ENCODE results near the gene C1QB. TPM values are rescaled to one million over a fixed set of nuclear protein-coding genes. Genes with fewer than 3 reads are reported as not detected.

The C1QB gene
- total and polyA plus RNA-seq, 9 of the 15 experiments (the other 6 are each of a cell fraction or from before 2014, with no cell fraction given) = 0.55 TPM; not detected in 8

GRCh38 chr1:22665752-22666151 lies 12.7 kb downstream of the C1QB start:
- Histone ChIP-seq H3K27me3 (ENCODE audit: control insufficient read depth in 2 of 2, insufficient read depth in 2 of 2, low read length in 2 of 2) (peaks cover 3 to 52% of the 10 kb centered on the region in 2 experiments; a peak in 4 of 5 replicates), H3K9me1 (ENCODE audit: control insufficient read depth, insufficient read depth, low read length) (no peaks in the 10 kb centered on the region), H3K4me2 (ENCODE audit: insufficient read depth, low read length) (no peak overlapping the region), H4K20me1 (replicated peaks; ENCODE audit: control insufficient read depth, insufficient read depth, low read length) (no peaks in the 10 kb centered on the region; the same call in 1 of the 2 replicates), H3K4me3 (no peak overlapping the region), H3K36me3 (ENCODE audit: control insufficient read depth, insufficient read depth, low read length) (no peaks in the 10 kb centered on the region), H3K9ac (ENCODE audit: insufficient read depth in 1 of 2, low read depth in 2 of 2, low read length in 2 of 2) (no peak overlapping the region), H3K79me2 (ENCODE audit: control insufficient read depth, insufficient read depth, low read length) (no peaks in the 10 kb centered on the region), H3K4me1 (replicated peaks in 1 of 2; ENCODE audit: control insufficient read depth in 2 of 2, insufficient read depth in 2 of 2, low read length in 2 of 2) (peaks cover 0 to 4% of the 10 kb centered on the region in 2 experiments; a peak in 1 of 5 replicates), H3K9me3 (replicated peaks; ENCODE audit: control insufficient read depth, insufficient read depth, low read depth, low read length) (no peaks in the 10 kb centered on the region), H2AFZ (ENCODE audit: low read depth, low read length) (no peak overlapping the region), H3K27ac (ENCODE audit: extremely low read depth, low read depth, low read length) (no peak overlapping the region)
- CTCF ChIA-PET (ENCODE audit: low intra/inter-chr PET ratio) = interaction anchor here (0.7 to 1.6 kb wide), 2 partner anchors 265 to 299 kb away, joined by 3 to 9 read pairs; no protein-coding TSS in a partner anchor
- no TSS peak for BruUV-seq (replicated peaks)
- TF ChIP-seq SMC3 (conservative IDR thresholded peaks at IDR 0.05; ENCODE audit: insufficient read depth, low read depth, low read length) = peak; percentile 59
- TF ChIP-seq PBX2 (CRISPR knock-in tag; IDR thresholded peaks at IDR 0.05; ENCODE audit: low read depth) = no peak
- no peak for TF ChIP-seq PBX2 (tag; conservative IDR thresholded peaks at IDR 0.05; ENCODE audit: low read depth)
- TF ChIP-seq CTCF (IDR thresholded peaks at IDR 0.05 in 2 of 3, conservative IDR thresholded peaks at IDR 0.05 in 1 of 3; ENCODE audit: insufficient read depth in 2 of 3, low read depth in 1 of 3, low read length in 3 of 3) = peak; percentile 65 to 78 (median 76)
- TF ChIP-seq, protein P1, sequence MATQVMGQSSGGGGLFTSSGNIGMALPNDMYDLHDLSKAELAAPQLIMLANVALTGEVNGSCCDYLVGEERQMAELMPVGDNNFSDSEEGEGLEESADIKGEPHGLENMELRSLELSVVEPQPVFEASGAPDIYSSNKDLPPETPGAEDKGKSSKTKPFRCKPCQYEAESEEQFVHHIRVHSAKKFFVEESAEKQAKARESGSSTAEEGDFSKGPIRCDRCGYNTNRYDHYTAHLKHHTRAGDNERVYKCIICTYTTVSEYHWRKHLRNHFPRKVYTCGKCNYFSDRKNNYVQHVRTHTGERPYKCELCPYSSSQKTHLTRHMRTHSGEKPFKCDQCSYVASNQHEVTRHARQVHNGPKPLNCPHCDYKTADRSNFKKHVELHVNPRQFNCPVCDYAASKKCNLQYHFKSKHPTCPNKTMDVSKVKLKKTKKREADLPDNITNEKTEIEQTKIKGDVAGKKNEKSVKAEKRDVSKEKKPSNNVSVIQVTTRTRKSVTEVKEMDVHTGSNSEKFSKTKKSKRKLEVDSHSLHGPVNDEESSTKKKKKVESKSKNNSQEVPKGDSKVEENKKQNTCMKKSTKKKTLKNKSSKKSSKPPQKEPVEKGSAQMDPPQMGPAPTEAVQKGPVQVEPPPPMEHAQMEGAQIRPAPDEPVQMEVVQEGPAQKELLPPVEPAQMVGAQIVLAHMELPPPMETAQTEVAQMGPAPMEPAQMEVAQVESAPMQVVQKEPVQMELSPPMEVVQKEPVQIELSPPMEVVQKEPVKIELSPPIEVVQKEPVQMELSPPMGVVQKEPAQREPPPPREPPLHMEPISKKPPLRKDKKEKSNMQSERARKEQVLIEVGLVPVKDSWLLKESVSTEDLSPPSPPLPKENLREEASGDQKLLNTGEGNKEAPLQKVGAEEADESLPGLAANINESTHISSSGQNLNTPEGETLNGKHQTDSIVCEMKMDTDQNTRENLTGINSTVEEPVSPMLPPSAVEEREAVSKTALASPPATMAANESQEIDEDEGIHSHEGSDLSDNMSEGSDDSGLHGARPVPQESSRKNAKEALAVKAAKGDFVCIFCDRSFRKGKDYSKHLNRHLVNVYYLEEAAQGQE (IDR thresholded peaks at IDR 0.05; ENCODE audit: borderline replicate concordance) = peak; percentile 51; the same call in 1 of the 2 replicates
- TF ChIP-seq, protein P1 (CRISPR knock-in tag; IDR thresholded peaks at IDR 0.05; ENCODE audit: low read depth) = no peak
- no peak for TF ChIP-seq ZNF77 (CRISPR knock-in tag; IDR thresholded peaks at IDR 0.05)
- peak; percentile 82; the same call in 1 of the 2 replicates for TF ChIP-seq STAG1 (CRISPR knock-in tag; IDR thresholded peaks at IDR 0.05; ENCODE audit: borderline replicate concordance)
- peak; percentile 48 to 79 for TF ChIP-seq RAD21 (CRISPR knock-in tag; conservative IDR thresholded peaks at IDR 0.05 in 1 of 2, IDR thresholded peaks at IDR 0.05 in 1 of 2)
- DNase-seq (ENCODE audit: extremely low read depth in 1 of 4, low spot score in 3 of 4) (peak; percentile 46 to 65 (median 58)), FAIRE-seq (peak; percentile 57), ATAC-seq (peak; percentile 76)
- 4% methylated on average over 7 of the region's 7 CpGs for WGBS (ENCODE audit: insufficient coverage, low coverage, missing lambda C conversion rate)
- intact Hi-C loops (cut with micrococcal nuclease) (loop anchor here (1.0 kb wide), 1 partner anchor 265 kb away; no protein-coding TSS in a partner anchor), in situ Hi-C loops (cut with MboI) (no loop called here)
- POLR2A ChIA-PET = interaction anchor here (0.6 to 1.0 kb wide), 2 partner anchors 267 to 503 kb away, joined by 3 read pairs; no protein-coding TSS in a partner anchor

Measured in K562 (cell line).